PC-9 (cell line): ENCODE results near the gene NEU1. TPM values are rescaled to one million over a fixed set of nuclear protein-coding genes. Genes with fewer than 3 reads are reported as not detected.

ENCODE experiments used
- BruUV-seq: library from RNA; stranded (reverse); fragments of 400-500 nt; replicated peaks from 2 replicates; lab custom pipeline; 2021; lab: Mats Ljungman, UMichigan
- CTCF ChIA-PET: fragments of 300-600 bp; sonication (Branson Sonifier 250); formaldehyde crosslinking; loops from one replicate; lab custom pipeline; 2022; ENCODE audit warnings: antibody characterized with exemption; lab: Charles Lee
- POLR2A ChIA-PET: fragments of 300-600 bp; sonication (Branson Sonifier 250); formaldehyde crosslinking; loops from one replicate; lab custom pipeline; 2022; ENCODE audit warnings: antibody characterized with exemption; ENCODE audit not compliant: unreplicated experiment; lab: Charles Lee
- DNase-seq, 2 experiments: peaks; one replicate each; pipeline versions ENCODE4 v3.0.0 to v3.0.0-alpha.2; 2015 to 2022; ENCODE audit warnings: mixed read lengths in 1 of 2
- H2AFZ ChIP-seq: fragments of 200-600 bp; sonication (generic); 2 replicates; pipeline ENCODE4 v1.8.1; 2017; ENCODE audit warnings: antibody characterized with exemption
- H3F3A ChIP-seq: fragments of 200-600 bp; sonication (generic); 2 replicates; pipeline ENCODE4 v1.8.1; 2017; ENCODE audit warnings: antibody characterized with exemption, mild to moderate bottlenecking, low read depth; ENCODE audit not compliant: insufficient read depth
- H3K27ac ChIP-seq: fragments of 200-600 bp; sonication (generic); 2 replicates; pipeline ENCODE4 v1.6.1; 2016; ENCODE audit warnings: mixed run types
- H3K27me3 ChIP-seq: fragments of 200-600 bp; sonication (generic); 2 replicates; pipeline ENCODE4 v1.6.1; 2016; ENCODE audit warnings: low read depth, mixed run types; ENCODE audit not compliant: insufficient read depth
- H3K36me3 ChIP-seq: fragments of 200-600 bp; sonication (generic); 2 replicates; pipeline ENCODE4 v1.6.1; 2016; ENCODE audit warnings: low read depth, mixed run types
- H3K4me1 ChIP-seq: fragments of 200-600 bp; sonication (generic); replicated peaks from 2 replicates; pipeline ENCODE4 v1.6.1; 2016; ENCODE audit warnings: mixed run types; ENCODE audit not compliant: insufficient read depth
- H3K4me2 ChIP-seq: fragments of 200-600 bp; sonication (generic); 2 replicates; pipeline ENCODE4 v1.6.1; 2017; ENCODE audit warnings: mixed run types
- H3K4me3 ChIP-seq: fragments of 200-600 bp; sonication (generic); 2 replicates; pipeline ENCODE4 v1.6.1; 2016; ENCODE audit warnings: mixed run types
- H3K79me2 ChIP-seq: fragments of 200-600 bp; sonication (generic); 2 replicates; pipeline ENCODE4 v1.6.1; 2017; ENCODE audit warnings: low read depth, mixed run types
- H3K9me2 ChIP-seq: fragments of 200-600 bp; sonication (generic); 2 replicates; pipeline ENCODE4 v1.8.1; 2017; ENCODE audit warnings: mild to moderate bottlenecking; ENCODE audit not compliant: insufficient read depth
- H3K9me3 ChIP-seq: fragments of 200-600 bp; sonication (generic); 2 replicates; pipeline ENCODE4 v1.8.1; 2016; ENCODE audit warnings: low read depth; ENCODE audit not compliant: insufficient read depth
- H4K20me1 ChIP-seq: fragments of 200-600 bp; sonication (generic); 2 replicates; pipeline ENCODE4 v1.8.1; 2017; ENCODE audit not compliant: insufficient read depth
- CTCF ChIP-seq: fragments of 200-600 bp; sonication (generic); conservative IDR thresholded peaks from 2 replicates; pipeline ENCODE4 v1.6.1; 2017; ENCODE audit warnings: mixed run types, antibody characterized with exemption, mild to moderate bottlenecking, moderate library complexity
- EZH2 ChIP-seq: fragments of 200-600 bp; sonication (generic); IDR thresholded peaks from 2 replicates; pipeline ENCODE4 v1.8.0; 2017; ENCODE audit warnings: antibody characterized with exemption, low read depth
- intact Hi-C: fragments of 100-400 bp; cut with micrococcal nuclease; formaldehyde crosslinking; loops from one replicate; pipeline ENCODE4 v1.10.0; 2022; ENCODE audit not compliant: unreplicated experiment
- total RNA-seq: library from RNA; stranded (reverse); gene quantifications from 2 replicates; pipeline ENCODE4 v1.2.3, GENCODE V29; 2021

NEU1 gene
- total RNA-seq, 1 experiment from 2014 or later: 23.4 TPM

GRCh38 chr6:31831350-31832215 is 31.0 kb downstream of the NEU1 start:
- intact Hi-C loops: loop anchor here (2.0 to 5.0 kb wide), 4 partner anchors 17 to 121 kb away; partner anchors contain the start of genes EHMT2, HSPA1A, HSPA1L and SLC44A4
- H2AFZ ChIP-seq: no peak overlapping the region

GRCh38 chr6:31830886-31831335 is 31.7 kb downstream of the NEU1 start:
- H3K4me1 ChIP-seq: peaks cover 28% of the 10 kb centered on the region
- ChIA-PET CTCF (interaction anchor here (0.6 to 0.7 kb wide), 2 partner anchors 35 to 166 kb away, joined by 7 to 11 read pairs; partner anchors contain the start of genes GPANK1 and VARS1), POLR2A (interaction anchor here (0.6 to 1.2 kb wide), 2 partner anchors 16 to 170 kb away, joined by 4 to 5 read pairs; partner anchors contain the start of gene C6orf47)
- DNase-seq: no peak
- H3K4me2 ChIP-seq: peak overlapping the region; percentile 88
- no peak overlapping the region for H2AFZ ChIP-seq
- 0 out of 2 replicates have a peak, but pooled peaks cover under 1% of the 10 kb centered on the region for H3K36me3 ChIP-seq
- peak overlapping the region; percentile 67 for H3K4me3 ChIP-seq
- no peaks in the 10 kb centered on the region for H3K9me3 ChIP-seq
- H3K9me2 ChIP-seq: no peaks in the 10 kb centered on the region
- H3K27me3 ChIP-seq: no peaks in the 10 kb centered on the region
- peaks cover 24% of the 10 kb centered on the region for H4K20me1 ChIP-seq
- H3K27ac ChIP-seq: peak overlapping the region; percentile 24
- peaks cover 65% of the 10 kb centered on the region for H3K79me2 ChIP-seq
- intact Hi-C loops: loop anchor here (1.0 to 5.0 kb wide), 6 partner anchors 16 to 121 kb away; partner anchors contain the start of genes EHMT2, HSPA1A, HSPA1L and SLC44A4
- no peak for TF ChIP-seq EZH2
- TF ChIP-seq CTCF: no peak
- no TSS peak for BruUV-seq
- peaks cover 49% of the 10 kb centered on the region for H3F3A ChIP-seq

More at GRCh38 chr6:31831350-31832215, 31.0 kb downstream of the NEU1 start:
- H3K4me2 ChIP-seq: peak overlapping the region; percentile 88
- no peaks in the 10 kb centered on the region for H3K9me2 ChIP-seq
- peaks cover 49% of the 10 kb centered on the region for H3F3A ChIP-seq
- CTCF ChIA-PET: interaction anchor here (0.7 kb wide), 1 partner anchor 36 kb away, joined by 7 read pairs; the partner anchor contains the start of gene VARS1
- H3K4me1 ChIP-seq: peaks cover 21% of the 10 kb centered on the region
- H3K27ac ChIP-seq: peak overlapping the region; percentile 24
- peaks cover 5% of the 10 kb centered on the region; the same call in 1 of the 2 replicates for H3K36me3 ChIP-seq
- peak overlapping the region; percentile 67 for H3K4me3 ChIP-seq
- H4K20me1 ChIP-seq: peaks cover 24% of the 10 kb centered on the region
- BruUV-seq: no TSS peak
- no peaks in the 10 kb centered on the region for H3K9me3 ChIP-seq
- H3K27me3 ChIP-seq: no peaks in the 10 kb centered on the region
- POLR2A ChIA-PET: interaction anchor here (0.6 to 1.2 kb wide), 2 partner anchors 17 to 171 kb away, joined by 4 to 5 read pairs; partner anchors contain the start of gene C6orf47
- H3K79me2 ChIP-seq: peaks cover 72% of the 10 kb centered on the region
- TF ChIP-seq CTCF (no peak), EZH2 (no peak)
- DNase-seq: no peak
